Stimulated activated CD4-positive, alpha-beta T cell treated with anti-CD3 and anti-CD28 coated beads, Interleukin-12 subunit alpha, Interleukin-12 subunit beta, amount 100 ng/mL, for 24 hours (primary cell): ENCODE results near the gene MEI1.
A peak's percentile ranks its signal among the peaks of the same experiment; 100 is the strongest.
"Not testable (repeated sequence)": the region's sequence is repeated elsewhere in the genome, so short reads cannot be mapped to it uniquely, and the experiment has no call there.

Experiments
- DNase-seq, 2 experiments: peaks; one replicate each; pipeline ENCODE4 v3.0.0-alpha.2; 2020; ENCODE audit warnings: low read depth in 2 of 2

MEI1 gene

DNA sequence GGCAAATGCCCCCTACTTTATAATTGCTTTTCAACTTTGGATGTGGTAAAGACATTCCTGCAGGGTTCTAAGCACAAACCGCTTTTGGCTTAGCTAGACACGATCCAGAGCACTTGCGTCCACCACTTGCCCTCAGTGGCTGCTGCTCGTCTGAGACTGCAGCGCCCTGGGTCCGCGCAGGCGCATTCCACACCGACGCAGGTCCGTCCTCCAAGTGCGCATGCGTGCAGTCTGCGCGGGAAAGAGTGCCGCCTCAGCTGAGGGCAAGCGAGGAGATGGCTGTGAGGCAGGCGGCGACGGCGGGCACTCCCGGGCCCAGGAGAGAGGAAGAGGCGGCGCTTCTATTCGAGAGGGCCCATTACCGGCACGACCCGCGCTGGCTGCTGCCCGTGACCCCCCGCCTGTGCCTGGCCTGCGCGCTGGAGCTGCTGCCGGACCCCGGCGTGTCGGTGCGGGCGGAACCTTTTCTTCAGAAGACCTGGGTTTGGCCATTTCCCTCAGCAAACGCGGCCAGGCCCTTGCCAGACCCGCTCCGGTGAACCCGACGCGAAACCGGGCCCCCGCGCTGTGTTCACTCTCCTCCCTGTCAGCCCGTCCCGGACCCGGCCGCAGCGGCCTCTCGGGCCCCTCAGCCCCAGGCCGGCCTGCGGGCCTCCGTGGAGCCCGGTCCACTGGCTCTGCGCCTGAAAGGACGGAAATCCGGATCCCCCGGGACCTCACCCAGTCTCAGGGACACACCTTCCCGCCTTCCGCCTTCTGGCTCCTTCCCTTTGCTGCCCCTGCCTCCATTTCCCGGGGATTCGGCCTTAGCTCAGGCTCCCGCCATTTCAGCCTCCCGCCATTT is at the start of gene MEI1:
MEI1 (plus strand) TSS at position 240 of the 844 bp plus-strand sequence; CDS start at position 276, 36 bp downstream.
- peak; percentile 88 to 91 for DNase-seq

DNA sequence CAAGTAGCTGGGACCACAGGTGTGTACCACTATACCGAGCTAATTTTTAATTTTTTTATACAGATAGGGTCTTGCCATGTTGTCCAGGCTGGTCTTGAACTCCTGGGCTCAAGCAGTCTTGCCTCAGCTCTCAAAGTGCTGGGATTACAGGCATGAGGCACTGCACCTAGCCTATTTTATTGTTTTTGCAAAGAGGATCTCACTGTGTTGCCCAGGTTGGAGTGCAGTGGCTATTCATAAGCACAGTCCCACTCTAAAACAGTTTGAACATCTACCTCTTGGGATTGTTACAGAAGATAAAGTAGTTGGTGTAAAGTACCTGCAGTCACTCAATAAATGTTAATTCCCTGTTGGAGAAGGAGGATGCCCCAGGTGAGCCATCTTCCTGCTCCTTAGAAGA is 49.1 kb upstream of the MEI1 start:
- DNase-seq, result no peak

DNA sequence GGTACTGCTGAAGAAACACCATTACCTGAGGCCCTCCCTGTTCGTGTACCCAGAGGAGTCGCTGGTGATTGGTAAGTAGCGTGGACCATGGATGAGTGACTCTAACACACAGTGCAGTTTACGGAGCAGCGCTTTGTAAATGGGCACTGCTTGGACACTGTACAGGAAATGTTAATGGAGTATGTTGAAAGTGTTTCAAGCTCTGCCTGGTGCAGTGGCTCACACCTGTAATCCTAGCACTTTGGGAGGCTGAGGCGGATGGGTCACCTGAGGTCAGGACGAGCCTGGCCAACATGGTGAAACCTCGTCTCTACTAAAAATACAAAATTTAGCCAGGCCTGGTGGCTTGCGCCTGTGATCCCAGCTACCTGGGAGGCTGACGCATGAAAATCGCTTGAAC is 48.5 kb upstream of the MEI1 start:
- no peak for DNase-seq

- no peak for DNase-seq
These were observed 45.0 kb upstream of the MEI1 start for GRCh38 chr22:41654322-41654721.

GRCh38 chr22:41656556-41656955 is 42.7 kb upstream of the MEI1 start:
- DNase-seq, result no peak

DNA sequence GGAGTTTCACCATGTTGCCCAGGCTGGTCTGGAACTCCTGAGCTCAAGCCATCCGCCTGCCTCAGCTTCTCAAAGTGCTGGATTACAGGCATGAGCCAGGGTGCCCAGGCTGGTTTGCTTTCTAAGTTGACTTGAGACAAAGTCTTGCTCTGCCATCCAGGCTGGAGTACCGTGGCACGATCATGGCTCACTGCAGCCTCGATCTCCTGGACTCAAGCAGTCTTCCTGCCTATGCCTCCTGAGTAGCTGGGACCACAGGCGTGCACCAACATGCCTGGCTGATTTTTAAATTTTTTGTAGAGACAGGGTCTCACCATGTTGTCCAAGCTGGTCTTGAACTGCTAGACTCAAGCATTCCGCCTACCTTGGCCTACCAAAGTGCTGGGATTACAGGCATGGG is 41.6 kb upstream of the MEI1 start:
- no peak for DNase-seq

- no peak for DNase-seq
These were observed 40.4 kb upstream of the MEI1 start for GRCh38 chr22:41658869-41659268.

DNA sequence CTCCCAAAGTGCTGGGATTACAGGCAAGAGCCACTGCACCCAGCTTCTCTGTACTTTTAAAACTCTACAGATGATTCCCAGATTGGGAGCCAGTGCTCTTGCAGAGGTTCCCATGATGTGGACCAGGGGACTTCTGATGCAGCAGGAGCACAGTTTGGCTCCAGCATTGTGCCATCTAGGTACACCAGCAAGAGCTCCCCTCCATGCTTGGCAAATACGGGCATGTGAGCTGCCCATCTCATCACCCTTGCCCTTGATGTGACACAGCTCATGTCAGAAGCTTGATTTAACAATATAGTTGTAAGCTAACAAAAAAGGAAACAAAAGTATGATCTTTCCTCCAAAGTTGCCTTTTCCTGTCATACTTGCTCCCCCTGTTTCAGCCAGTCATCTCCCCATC is 39.4 kb upstream of the MEI1 start:
- DNase-seq, result no peak

DNA sequence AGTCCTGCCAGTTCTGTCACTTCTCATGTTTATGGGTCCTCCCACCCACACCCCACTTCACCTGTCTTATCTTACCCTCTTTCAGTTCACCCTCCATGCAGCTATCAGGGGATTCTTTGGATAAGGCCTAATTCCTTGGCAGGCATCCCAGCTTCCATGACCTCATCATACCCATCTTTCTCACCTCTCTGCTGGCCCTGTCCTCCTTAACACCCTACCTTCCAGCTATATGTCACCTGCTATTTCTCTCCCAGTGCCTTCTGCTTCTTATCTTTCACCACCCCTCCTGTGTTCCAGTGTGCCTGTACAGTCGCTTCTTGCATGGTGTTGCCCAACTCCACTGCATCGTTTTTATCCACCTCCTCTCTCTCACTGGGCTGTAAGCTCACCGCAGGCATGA is 38.9 kb upstream of the MEI1 start:
- no peak for DNase-seq

DNA sequence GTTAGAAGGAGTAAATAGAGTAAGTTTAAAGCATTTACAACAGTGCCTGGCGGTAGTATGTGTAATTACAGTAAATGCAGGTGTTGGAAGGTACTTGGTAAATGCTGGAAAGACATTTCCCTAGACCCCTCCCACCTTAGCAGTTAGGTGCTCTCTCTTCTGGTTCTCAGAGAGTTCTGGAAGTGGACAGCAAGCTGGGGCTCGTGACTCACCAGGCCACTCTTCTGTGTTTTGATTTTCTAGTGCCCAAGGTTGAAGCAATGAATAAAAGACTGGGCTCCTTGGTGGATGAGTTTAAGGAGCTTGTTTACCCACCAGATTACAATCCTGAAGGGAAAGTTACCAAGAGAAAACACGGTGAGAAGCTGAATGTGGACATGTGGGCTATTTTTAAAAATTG is 38.2 kb upstream of the MEI1 start:
- no peak for DNase-seq

GRCh38 chr22:41661713-41662112 is 37.6 kb upstream of the MEI1 start:
- DNase-seq, result no peak

DNA sequence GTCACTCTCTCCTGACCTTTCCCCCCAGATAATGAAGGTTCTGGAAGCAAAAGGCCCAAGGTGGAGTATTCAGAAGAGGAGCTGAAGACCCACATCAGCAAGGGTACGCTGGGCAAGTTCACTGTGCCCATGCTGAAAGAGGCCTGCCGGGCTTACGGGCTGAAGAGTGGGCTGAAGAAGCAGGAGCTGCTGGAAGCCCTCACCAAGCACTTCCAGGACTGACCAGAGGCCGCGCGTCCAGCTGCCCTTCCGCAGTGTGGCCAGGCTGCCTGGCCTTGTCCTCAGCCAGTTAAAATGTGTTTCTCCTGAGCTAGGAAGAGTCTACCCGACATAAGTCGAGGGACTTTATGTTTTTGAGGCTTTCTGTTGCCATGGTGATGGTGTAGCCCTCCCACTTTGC is 35.7 kb upstream of the MEI1 start:
- DNase-seq, result not testable (repeated sequence)

DNA sequence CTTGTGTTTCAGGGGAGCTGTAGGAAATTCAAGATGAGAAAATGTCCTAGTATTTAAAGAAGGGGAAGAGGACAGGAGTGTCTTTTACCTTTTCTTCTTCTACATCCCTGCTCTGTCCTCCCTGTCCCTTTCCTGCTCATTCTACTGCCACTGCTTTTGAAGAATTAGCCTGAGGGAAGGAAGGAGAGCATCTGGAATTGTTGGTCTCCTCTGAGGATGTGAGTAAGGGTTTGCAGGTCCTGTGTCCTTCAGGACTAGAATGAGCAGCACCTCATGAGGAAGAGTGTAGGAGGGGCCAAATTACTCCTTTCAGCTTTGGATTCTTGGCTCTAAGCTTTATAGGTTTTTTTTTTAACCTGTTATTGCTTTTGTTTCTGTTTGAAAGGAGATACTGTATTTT is 34.8 kb upstream of the MEI1 start:
- DNase-seq, result no peak

DNA sequence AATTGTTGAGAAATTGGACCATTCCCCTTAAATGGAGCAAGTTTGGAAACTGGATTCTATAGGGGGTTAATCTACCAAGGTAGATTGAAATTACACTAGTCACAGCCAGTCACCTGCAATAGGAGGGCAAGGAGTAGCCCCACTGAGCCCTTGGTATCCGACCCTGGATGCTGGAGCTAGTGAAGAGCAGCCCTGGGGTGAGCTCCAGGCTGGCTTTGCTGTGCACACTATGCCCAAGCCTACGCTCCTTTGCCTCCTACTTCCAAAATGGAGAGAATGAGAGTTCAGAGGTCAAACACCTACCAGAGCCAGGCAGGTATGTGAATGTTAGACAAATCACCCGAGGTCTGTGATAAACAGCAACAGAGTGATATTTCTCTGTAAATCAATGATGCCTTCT is 34.4 kb upstream of the MEI1 start:
- no peak for DNase-seq

GRCh38 chr22:41668971-41669911 is 30.1 kb upstream of the MEI1 start:
- DNase-seq, result no peak

GRCh38 chr22:41672096-41672495 is 27.2 kb upstream of the MEI1 start:
- DNase-seq, result not testable (repeated sequence)

- no peak for DNase-seq
These were observed 26.4 kb upstream of the MEI1 start for GRCh38 chr22:41672780-41673509.

- no peak for DNase-seq
These were observed 24.4 kb upstream of the MEI1 start for GRCh38 chr22:41674846-41675340.

DNA sequence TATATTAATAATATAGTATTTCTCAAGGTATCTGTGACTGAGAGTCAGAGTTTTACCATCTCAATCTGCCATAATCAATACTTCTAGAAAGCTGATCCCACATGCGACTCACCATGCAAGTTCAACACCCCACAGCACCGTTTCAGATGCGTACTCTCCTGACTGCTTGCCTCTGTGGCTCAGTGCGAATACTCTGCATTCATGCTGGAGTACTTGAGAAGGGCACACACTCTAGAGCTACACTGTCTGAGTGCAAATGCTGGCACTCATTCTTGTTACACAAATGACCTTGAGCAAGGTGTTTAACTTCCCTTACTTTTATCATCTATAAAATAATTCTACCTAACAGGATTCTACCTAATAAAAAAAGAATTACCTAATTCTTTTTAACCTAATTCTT is 23.2 kb upstream of the MEI1 start:
- no peak for DNase-seq

DNA sequence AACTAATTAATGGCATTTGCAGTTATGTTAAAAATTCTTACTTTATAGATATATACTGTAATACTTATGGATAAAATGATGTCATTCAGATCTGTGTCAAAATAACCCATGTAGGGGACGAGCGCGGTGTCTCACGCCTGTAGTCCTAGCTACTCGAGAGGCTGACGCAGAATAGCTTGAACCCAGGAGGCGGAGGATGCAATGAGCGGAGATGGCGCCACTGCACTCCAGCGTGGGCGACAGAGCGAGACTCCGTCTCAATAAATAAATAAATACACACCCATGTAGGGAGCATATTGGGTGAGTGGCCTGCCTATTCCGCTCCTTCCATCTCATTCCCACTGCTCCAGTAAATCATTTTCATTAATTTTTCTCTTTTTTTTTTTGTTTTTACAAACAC is 17.7 kb upstream of the MEI1 start:
- DNase-seq, result no peak

DNA sequence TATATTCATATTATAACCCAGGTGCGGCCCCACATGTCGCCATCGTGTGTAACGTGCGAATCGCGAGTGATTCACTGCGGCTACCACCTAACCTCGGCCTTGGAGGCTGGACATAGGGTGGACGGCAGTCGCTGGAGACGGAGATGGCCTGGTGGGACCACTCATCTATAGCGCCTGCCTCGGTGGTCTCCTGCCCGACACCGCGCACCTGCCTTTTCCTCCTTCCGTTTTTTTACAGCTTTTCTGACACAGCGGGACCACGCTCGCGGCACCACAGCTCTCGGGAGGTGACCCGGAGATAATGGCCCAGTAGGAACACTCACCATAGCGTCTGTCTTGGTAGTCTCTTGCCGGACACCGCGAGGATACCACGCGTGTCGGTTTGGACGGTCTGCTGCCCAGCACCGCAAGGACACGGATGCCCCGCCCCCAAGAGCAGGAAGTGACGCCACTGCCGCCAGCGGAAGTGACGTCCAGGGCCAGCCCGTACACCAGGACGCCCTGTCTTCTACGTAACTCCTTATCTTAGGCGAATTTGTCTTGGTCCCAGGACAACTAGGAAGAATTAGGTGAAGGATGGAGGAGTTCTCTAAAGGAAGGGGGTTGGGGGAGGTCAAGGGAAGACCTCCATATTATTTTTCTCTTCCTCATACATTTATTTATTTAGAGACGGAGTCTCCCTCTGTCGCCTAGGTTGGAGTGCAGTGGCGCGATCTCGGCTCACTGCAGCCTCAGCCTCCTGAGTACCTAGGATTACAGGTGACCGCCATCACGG is 17.1 kb upstream of the MEI1 start:
- peak; percentile 68 to 83 for DNase-seq
